Measurements from ENCODE around the gene NADSYN1.

GRCh38 chr11:71454470-71455113 is 1.6 kb downstream of the NADSYN1 start:
- TF ChIP-seq CTCF (IDR thresholded peaks at IDR 0.05; ENCODE audit: insufficient read depth, low read length, poor library complexity, severe bottlenecking) (no peak), EZH2phosphoT487 (conservative IDR thresholded peaks at IDR 0.05; ENCODE audit: low read length) (no peak)

Measured in SU-DHL-6 (cell line).